HG02884 (cell line): ENCODE measurements around the gene TMEM61.
A peak's percentile ranks its signal among the peaks of the same experiment; 100 is the strongest.
"Not testable (repeated sequence)": the region's sequence is repeated elsewhere in the genome, so short reads cannot be mapped to it uniquely, and the experiment has no call there.

Experiments
- ATAC-seq: cut with Tn5 transposase; IDR thresholded peaks from one replicate; pipeline ENCODE4 v1.9.1; 2021; ENCODE audit warnings: mild to moderate bottlenecking, moderate library complexity; ENCODE audit not compliant: unreplicated experiment

TMEM61 gene

GRCh38 chr1:54959241-54959640 lies 21.2 kb upstream of the TMEM61 start:
- no peak for ATAC-seq

- no peak for ATAC-seq
Measured at GRCh38 chr1:54962612-54963395, 17.6 kb upstream of the TMEM61 start.

GRCh38 chr1:54963829-54964228 lies 16.6 kb upstream of the TMEM61 start:
- ATAC-seq, result not testable (repeated sequence)

- ATAC-seq, result peak; percentile 91
Measured at GRCh38 chr1:54965624-54966340, 14.6 kb upstream of the TMEM61 start.

GRCh38 chr1:54967372-54967771 lies 13.1 kb upstream of the TMEM61 start:
- ATAC-seq, result no peak

GRCh38 chr1:54968551-54968950 lies 11.9 kb upstream of the TMEM61 start:
- no peak for ATAC-seq

GRCh38 chr1:54969879-54970278 lies 10.5 kb upstream of the TMEM61 start:
- ATAC-seq, result no peak

GRCh38 chr1:54970901-54971300 lies 9.5 kb upstream of the TMEM61 start:
- no peak for ATAC-seq

- ATAC-seq, result peak; percentile 88
Measured at GRCh38 chr1:54971317-54971791, 9.1 kb upstream of the TMEM61 start.

GRCh38 chr1:54972436-54972835 lies 8.0 kb upstream of the TMEM61 start:
- ATAC-seq, result no peak

- ATAC-seq, result no peak
Measured at GRCh38 chr1:54973205-54973921, 7.1 kb upstream of the TMEM61 start.

- no peak for ATAC-seq
Measured at GRCh38 chr1:54975356-54976108, 4.9 kb upstream of the TMEM61 start.

- ATAC-seq, result no peak
Measured at GRCh38 chr1:54976747-54977146, 3.7 kb upstream of the TMEM61 start.

GRCh38 chr1:54977533-54978297 lies 2.7 kb upstream of the TMEM61 start:
- no peak for ATAC-seq

- no peak for ATAC-seq
Measured at GRCh38 chr1:54978528-54979326, 1.7 kb upstream of the TMEM61 start.

GRCh38 chr1:54979327-54979891 lies 1.0 kb upstream of the TMEM61 start:
- ATAC-seq, result no peak

- no peak for ATAC-seq
Measured at GRCh38 chr1:54980046-54980527, 341 bp upstream of the TMEM61 start.

GRCh38 chr1:54981466-54981865 lies 1.0 kb downstream of the TMEM61 start:
- ATAC-seq, result no peak

GRCh38 chr1:54982739-54983138 lies 2.3 kb downstream of the TMEM61 start:
- ATAC-seq, result no peak
